Fibroblast of mammary gland (primary cell): ENCODE results near the gene DESI2.
"Not testable (repeated sequence)": the region's sequence is repeated elsewhere in the genome, so short reads cannot be mapped to it uniquely, and the experiment has no call there.

Experiments used
- DNase-seq: peaks from one replicate; pipeline ENCODE4 v3.0.0-alpha.2; 2010; ENCODE audit warnings: low read depth
- H3K4me3 ChIP-seq: 2 replicates; pipeline ENCODE4 v1.5.1; 2011; ENCODE audit warnings: low read depth, mild to moderate bottlenecking, low read length, moderate library complexity; ENCODE audit not compliant: control insufficient read depth
- TF ChIP-seq, protein P1 (sequence below): conservative IDR thresholded peaks from 2 replicates; pipeline ENCODE4 v1.5.1; 2011; ENCODE audit warnings: low read depth, low read length, inconsistent platforms; ENCODE audit not compliant: control insufficient read depth, insufficient read depth

The DESI2 gene

DNA sequence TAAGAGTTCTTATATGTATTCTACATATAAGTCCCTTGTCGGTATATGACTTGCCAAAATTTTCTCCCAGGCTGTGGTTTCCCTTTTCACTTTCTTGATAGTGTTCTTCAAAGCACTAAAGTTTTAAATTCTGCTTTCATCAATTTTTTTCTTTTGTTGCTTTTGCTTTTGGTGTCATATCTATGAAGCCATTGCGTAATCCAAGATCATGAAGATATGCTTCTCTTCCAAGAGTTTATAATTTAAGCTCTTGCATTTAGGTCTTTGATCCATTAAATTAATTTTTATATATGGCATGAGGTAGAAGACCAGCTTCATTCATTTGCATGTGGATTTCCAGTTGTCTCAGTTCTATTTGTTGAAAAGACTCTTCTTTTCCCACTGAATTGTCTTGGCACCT is 22.2 kb downstream of the DESI2 start:
- H3K4me3 ChIP-seq, result no peak overlapping the region
- TF ChIP-seq, protein P1, sequence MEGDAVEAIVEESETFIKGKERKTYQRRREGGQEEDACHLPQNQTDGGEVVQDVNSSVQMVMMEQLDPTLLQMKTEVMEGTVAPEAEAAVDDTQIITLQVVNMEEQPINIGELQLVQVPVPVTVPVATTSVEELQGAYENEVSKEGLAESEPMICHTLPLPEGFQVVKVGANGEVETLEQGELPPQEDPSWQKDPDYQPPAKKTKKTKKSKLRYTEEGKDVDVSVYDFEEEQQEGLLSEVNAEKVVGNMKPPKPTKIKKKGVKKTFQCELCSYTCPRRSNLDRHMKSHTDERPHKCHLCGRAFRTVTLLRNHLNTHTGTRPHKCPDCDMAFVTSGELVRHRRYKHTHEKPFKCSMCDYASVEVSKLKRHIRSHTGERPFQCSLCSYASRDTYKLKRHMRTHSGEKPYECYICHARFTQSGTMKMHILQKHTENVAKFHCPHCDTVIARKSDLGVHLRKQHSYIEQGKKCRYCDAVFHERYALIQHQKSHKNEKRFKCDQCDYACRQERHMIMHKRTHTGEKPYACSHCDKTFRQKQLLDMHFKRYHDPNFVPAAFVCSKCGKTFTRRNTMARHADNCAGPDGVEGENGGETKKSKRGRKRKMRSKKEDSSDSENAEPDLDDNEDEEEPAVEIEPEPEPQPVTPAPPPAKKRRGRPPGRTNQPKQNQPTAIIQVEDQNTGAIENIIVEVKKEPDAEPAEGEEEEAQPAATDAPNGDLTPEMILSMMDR, result no peak
- DNase-seq, result no peak

DNA sequence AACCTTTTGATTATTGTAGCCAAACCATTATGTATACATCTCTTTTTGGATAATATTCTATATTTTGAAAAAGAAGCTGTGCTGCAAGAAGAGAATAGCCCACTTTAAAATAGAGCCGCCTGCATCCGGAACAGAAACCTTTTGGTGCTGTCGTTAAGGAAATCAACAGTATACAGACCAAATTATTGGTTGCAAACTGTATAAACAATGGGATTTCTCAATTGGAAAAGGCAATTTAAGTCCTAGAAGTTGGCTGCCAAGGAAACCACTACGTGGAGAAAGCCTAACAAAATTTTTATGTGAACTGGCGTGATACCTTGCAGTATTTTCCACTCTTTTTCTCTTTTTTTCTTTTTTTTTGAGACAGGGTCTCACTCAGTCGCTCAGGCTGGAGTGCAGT is 25.8 kb downstream of the DESI2 start:
- H3K4me3 ChIP-seq, result no peak overlapping the region
- DNase-seq, result no peak
- TF ChIP-seq, protein P1, result no peak

DNA sequence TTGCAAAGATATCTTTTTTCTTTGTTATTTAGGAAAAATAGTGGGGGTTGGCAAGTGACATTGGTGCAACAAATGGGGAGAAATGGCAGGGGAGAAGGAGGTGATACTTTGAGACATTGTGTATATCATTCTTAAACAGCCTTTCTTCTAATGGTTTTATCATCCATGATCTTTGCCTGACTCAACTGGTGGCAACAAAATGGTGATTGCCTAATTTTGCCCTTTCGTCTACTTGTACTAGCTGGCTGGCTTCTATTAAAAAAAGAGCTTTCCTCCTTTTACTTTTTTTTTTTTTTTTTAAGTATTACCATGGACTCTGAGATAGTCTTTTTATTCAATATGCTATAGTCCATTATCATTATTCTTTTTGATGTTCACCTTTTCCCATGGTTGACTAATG is 27.7 kb downstream of the DESI2 start:
- H3K4me3 ChIP-seq, result no peak overlapping the region
- TF ChIP-seq, protein P1, result no peak
- DNase-seq, result peak; percentile 60

DNA sequence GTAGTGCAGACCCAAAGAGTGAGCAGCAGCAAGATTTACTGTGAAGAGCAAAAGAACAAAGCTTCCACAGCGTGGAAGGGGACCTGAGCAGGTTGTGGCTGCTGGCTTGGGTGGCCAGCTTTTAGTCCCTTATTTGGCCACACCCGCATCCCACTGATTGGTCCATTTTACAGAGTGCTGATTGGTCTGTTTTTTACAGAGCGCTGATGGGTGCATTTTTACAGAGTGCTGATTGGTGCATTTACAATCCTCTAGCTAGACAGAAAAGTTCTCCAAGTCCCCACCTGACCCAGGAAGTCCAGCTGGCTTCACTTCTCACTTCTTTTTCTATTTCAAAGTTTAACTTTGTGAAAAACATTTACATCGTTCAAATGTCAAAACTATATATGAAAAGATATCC is 29.2 kb downstream of the DESI2 start:
- DNase-seq, result not testable (repeated sequence)

DNA sequence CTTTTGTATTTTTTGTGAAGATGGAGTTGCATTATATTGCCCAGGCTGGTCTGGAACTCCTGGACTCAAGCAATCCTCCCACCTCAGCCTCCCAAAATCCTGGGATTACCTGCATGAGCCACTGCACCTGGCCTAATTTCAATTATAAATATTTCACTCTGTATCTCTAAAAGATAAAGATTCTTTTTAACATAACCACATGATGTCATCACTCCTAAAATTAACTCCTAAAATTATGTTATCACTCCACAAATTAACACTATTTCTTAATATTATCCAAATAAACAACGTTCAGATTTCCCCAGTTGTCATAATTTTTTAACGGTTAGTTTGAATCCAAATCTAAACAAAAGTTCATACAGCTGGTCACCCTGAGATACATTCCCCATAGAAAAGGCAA is 43.0 kb downstream of the DESI2 start:
- H3K4me3 ChIP-seq, result no peak overlapping the region
- no peak for DNase-seq
- TF ChIP-seq, protein P1, result no peak

More for the DNA sequence above, 29.2 kb downstream of the DESI2 start:
- not testable (repeated sequence) for H3K4me3 ChIP-seq

DNA sequence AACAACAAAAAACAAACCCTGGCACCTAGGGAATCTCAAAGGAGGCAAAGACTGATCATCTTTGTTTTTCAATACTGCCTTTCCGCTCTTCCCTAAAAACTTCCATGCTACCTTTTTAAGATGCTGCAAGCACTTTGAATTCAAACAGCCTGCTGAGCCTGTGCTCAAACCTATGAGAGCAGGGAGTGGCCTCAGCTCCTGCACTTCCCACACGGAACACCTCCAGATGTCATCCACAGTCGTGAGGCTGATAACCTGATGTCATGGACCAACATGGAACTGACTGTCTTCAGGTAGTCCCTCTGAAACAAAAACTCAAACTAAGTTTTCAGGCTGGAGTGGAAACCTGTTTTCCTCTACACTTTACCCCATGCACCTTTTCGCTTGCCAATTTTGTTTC is 46.8 kb downstream of the DESI2 start:
- H3K4me3 ChIP-seq, result no peak overlapping the region
- TF ChIP-seq, protein P1, result no peak
- DNase-seq, result no peak

DNA sequence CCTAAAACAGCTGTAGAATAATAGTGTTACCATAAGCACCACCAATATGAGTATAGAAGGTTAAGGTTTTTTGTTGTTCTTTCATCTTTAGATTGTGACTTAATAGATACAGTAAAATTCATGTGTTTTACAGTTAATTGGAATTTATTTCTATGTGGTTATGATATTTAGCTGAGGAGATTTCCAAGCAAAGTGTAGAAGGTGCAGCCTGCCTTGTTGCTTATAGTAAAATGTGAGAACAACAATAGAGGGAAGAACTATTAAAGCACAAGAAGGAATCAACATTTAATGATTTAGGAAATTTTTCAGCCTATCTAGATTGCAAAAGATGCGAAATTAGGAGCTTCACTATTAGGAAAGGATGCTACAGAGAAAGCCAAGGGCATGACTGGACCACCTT is 47.9 kb downstream of the DESI2 start:
- DNase-seq, result no peak
- TF ChIP-seq, protein P1, result no peak
- no peak overlapping the region for H3K4me3 ChIP-seq
